ENCODE data around the gene SFMBT1.

DNA sequence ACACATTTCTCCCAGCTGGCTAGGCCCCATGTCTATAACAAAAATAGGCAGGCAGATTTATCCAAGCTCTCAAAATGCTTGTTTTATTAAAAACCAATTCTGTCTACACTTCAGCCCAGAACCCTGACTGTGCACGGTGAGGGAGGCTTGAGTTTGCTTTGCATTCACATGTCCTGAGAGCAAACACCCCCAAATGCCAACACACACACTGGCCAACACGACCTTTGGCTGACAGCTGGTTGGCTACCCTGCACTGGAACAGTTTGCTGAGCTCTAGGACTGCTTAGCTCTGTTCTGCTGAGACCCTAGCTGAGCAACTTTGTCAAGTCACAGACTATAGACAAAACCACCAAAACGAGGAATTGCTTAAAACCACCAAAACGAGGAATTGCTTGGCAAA is 152.2 kb downstream of the SFMBT1 start:
- TF ChIP-seq POLR2A (IDR thresholded peaks at IDR 0.05): peak; percentile 49
- TF ChIP-seq, protein P1, sequence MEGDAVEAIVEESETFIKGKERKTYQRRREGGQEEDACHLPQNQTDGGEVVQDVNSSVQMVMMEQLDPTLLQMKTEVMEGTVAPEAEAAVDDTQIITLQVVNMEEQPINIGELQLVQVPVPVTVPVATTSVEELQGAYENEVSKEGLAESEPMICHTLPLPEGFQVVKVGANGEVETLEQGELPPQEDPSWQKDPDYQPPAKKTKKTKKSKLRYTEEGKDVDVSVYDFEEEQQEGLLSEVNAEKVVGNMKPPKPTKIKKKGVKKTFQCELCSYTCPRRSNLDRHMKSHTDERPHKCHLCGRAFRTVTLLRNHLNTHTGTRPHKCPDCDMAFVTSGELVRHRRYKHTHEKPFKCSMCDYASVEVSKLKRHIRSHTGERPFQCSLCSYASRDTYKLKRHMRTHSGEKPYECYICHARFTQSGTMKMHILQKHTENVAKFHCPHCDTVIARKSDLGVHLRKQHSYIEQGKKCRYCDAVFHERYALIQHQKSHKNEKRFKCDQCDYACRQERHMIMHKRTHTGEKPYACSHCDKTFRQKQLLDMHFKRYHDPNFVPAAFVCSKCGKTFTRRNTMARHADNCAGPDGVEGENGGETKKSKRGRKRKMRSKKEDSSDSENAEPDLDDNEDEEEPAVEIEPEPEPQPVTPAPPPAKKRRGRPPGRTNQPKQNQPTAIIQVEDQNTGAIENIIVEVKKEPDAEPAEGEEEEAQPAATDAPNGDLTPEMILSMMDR (IDR thresholded peaks at IDR 0.05): no peak

Data from right lobe of liver (tissue), 4 donors.